Keratinocyte (primary cell): ENCODE results near the gene ZFYVE19.

ENCODE experiments used
- EZH2 ChIP-seq: IDR thresholded peaks from one replicate; pipeline ENCODE4 v1.6.1; 2012; ENCODE audit warnings: inconsistent platforms, mild to moderate bottlenecking, low read length, moderate library complexity
- TF ChIP-seq, protein P1 (sequence below), 3 experiments: IDR thresholded peaks in 1 of 3; conservative IDR thresholded peaks in 1 of 3; optimal IDR thresholded peaks in 1 of 3; 2 replicates in 2 of 3; 3 replicates in 1 of 3; pipeline versions ENCODE3 to v1.5.1; 2011; ENCODE audit warnings: low read length in 3 of 3, mild to moderate bottlenecking in 3 of 3, moderate library complexity in 2 of 3, control low read depth in 1 of 3, inconsistent platforms in 1 of 3; ENCODE audit not compliant: insufficient read depth in 2 of 3; ENCODE audit errors: extremely low read depth in 1 of 3

DNA sequence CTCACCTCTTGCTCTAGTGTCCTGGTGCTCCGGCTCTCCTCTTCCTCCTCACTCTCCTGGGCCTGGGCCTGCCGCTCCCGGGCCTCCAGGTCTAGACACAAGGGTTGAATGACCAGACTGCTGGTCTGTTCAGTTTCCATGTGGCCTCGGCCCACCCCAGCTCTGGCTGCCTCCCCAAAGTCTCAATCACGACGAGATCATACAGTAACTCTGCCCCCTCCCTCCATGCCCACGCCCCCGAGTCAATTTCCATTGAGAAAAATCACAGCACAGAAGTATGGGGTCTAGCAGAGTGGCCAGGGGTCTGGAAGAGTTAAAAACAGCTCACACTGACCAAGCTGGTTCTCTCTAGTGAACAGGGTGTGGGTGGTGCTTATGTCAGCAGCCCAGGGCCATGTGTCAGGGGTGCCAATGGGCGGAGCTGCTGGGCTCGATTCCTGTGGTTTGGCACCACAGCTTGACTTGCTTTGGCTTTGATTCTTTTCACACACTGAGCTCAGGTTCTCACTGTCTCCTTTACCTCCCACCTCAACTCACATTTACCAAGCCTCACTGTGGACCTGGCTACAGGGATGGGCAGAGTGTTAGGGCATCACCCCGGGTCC, 30.2 kb upstream of the ZFYVE19 start:
- TF ChIP-seq, protein P1, sequence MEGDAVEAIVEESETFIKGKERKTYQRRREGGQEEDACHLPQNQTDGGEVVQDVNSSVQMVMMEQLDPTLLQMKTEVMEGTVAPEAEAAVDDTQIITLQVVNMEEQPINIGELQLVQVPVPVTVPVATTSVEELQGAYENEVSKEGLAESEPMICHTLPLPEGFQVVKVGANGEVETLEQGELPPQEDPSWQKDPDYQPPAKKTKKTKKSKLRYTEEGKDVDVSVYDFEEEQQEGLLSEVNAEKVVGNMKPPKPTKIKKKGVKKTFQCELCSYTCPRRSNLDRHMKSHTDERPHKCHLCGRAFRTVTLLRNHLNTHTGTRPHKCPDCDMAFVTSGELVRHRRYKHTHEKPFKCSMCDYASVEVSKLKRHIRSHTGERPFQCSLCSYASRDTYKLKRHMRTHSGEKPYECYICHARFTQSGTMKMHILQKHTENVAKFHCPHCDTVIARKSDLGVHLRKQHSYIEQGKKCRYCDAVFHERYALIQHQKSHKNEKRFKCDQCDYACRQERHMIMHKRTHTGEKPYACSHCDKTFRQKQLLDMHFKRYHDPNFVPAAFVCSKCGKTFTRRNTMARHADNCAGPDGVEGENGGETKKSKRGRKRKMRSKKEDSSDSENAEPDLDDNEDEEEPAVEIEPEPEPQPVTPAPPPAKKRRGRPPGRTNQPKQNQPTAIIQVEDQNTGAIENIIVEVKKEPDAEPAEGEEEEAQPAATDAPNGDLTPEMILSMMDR (optimal IDR thresholded peaks at IDR 0.05 in 1 of 3, IDR thresholded peaks at IDR 0.05 in 1 of 3, conservative IDR thresholded peaks at IDR 0.05 in 1 of 3; ENCODE audit: extremely low read depth in 1 of 3, insufficient read depth in 2 of 3, low read length in 3 of 3), result no peak
- no peak for TF ChIP-seq EZH2
